T-helper 1 cell treated with Interleukin-12 subunit alpha and Interleukin-12 subunit beta and Interleukin-4 antibody, amounts not matched to agents 30 ng/mL and 1 ng/mL, for 36 hours (primary cell): Measurements from ENCODE around the gene ADAT3. TPM values are rescaled to one million over a fixed set of nuclear protein-coding genes. Genes with fewer than 3 reads are reported as not detected.

Source experiments
- intact Hi-C: fragments of 100-400 bp; cut with micrococcal nuclease; formaldehyde crosslinking; loops from one replicate; pipeline ENCODE4 v1.15.1; 2024
- total RNA-seq: library from RNA; stranded (reverse); gene quantifications from 2 replicates; pipeline ENCODE4 v1.2.3, GENCODE V29; 2022

The ADAT3 gene
- total RNA-seq = 10.5 and 12.2 TPM in 2 replicates

DNA sequence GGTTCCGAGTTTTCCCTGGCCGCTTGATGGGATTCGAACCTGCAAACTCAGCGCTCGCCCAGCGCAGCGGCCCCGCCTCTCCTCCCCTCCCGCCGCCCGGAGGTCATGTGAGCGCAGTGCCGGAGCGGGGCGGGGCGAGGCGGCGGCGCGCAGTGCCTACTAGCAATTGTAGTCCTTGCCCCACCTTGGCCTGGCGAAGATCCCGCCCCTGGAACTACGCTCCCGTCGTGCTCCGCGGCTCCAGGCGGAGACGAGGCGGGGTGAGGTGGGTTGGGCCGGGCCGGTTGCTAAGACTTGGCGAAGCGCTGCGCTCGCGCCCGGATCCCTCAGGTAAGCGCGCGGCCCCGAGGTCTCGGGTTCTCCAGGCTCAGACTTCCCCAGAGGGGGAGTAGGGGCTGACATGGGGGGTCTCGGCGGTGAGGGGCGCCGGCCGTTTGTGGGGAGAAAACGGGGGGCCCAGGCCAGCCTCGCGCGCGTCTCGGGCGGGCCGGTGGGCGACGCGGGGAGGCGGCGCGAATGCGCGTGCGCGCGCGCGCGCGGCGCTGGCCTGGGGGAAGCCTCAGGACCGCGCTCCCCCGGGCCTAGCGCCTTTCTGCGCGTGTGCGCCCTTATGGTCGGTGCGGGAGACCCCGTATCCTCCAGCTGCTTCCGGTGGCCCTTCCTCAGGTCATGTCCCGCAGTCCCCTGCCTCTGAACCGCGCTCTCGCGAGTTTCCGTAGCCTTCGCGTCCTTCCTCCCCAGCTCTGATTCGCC is at the start of gene ADAT3, which contains the start of gene SCAMP4:
TSS of gene ADAT3 (plus strand) at position 290 of the 753 bp plus-strand sequence. CDS start 6,649 bp downstream, outside the sequence.
TSS of gene SCAMP4 (plus strand) at position 290 of the 753 bp plus-strand sequence. CDS start 9,621 bp downstream, outside the sequence.
- intact Hi-C loops = loop anchor here (1.0 kb wide), 8 partner anchors 8 to 300 kb away; partner anchors contain the start of genes ABHD17A, AP3D1 and UQCR11

DNA sequence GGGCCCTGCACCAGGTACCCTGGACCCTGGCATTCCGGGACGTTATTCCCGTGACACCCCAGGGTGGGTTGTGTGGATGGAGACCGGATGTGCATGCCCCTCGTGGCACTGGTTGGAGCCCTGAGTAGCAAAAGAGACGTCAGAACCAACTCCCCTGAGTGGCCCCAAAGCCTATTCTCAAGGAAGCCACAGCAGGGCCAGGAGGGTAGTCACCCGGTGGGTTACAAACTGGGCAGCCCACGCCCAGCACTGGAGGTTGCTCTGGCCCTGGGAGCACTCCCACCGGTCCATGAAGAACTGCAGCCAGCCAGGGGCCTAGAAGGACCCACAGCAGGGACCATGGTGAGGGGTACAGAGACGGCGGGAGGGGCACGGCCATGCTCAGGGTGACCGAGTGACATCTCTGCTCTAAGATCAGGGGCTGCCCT is 49.4 kb upstream of the ADAT3 start:
- intact Hi-C loops = loop anchor here (1.0 to 2.0 kb wide), 8 partner anchors 8 to 1059 kb away; partner anchors contain the start of genes ABHD17A, ADAT3, AP3D1 and ATP8B3

DNA sequence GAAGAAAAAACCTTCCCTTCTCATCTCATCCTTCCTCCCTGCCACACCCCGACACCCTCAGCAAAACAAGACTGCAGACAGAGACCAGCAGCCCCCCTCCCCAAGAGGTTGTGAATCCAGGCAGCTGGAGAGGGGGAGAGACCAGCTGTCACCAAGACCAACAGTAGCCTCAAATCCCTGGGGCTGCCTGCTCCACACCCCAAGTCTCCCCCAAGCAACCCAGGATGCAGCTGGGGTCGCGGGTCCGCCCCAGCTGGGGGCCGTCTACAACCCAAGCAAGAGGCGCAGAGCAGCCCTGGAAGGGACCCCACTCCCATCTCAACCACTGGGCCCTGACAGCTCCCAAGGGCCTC is 48.9 kb upstream of the ADAT3 start:
- intact Hi-C loops = no loop called here

DNA sequence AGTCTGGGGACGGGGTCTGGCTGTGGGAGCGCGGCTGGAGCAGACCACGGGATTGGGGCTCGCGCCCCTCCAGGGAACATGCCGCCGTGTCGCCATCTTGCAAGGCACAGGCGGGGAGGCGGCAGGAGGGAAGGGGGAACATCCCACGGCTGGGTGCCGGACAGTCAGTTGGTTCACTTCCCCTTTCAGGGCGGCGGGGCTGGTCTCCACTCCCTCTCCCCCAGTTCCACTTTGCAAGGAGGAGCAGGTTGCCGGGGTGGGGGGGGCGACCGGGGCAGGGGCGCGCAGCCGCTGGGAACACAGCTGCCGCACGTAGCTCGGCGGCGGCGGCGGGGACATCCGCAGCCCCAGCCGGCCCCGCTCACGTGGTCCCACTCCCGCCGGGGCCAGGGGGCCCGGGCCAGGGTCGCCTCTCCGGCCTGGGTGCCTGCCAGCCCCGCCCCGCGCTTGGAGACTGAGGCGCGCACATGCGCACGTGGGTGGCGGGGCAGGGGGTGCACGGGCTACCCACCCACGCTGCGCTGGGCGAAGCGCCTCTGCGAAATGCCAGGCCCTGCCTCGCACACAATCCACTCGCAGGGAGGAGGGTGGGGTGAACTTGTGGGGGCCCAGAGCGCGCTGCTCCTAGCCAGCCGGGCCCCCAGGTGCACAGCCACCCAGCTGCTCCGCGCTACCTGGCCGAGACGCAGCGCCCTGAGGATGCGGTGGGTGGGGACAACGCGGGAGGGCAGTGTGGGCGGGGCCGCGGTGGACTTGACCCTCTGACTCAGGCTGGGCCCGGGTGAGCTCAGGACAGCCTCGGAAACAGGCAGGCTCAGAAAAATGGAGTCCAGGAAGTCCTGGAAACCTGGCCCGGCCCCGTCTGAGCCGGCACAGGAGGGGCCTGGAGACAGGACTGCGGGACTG is 48.2 kb upstream of the ADAT3 start:
- intact Hi-C loops = no loop called here

DNA sequence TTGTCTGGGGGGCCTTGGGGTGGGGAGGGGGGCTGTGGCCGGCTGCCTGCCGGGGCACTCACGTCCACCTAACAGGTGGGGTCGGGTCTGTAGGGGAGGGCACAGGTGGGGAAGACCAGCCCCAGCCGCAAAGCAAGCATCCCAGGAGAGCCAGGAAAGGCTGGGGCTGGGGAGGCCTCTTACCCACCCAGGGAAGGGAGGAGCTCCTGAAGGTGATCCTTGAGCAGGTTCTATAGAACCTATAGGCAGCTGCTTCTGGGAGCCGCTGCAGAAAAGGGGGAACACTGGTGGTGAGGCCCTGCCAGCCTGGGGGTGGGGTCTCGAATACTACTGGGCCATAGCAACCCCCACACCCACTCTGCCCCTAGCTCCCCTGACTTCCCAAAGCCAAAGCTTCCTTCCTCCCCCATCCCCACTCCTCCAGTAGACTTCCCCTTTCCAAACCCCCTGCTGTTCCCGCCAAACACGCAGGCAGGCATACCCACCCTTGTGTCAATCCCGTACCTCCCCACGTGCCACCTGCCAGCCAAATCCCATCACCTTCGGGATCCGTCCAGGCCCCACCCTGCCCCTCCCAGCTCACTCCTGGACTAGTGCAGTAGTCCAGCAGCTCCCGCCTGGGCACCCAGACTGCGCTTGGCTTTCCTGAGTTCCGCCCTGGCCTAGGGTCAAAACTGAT is 47.4 kb upstream of the ADAT3 start:
- intact Hi-C loops = no loop called here

DNA sequence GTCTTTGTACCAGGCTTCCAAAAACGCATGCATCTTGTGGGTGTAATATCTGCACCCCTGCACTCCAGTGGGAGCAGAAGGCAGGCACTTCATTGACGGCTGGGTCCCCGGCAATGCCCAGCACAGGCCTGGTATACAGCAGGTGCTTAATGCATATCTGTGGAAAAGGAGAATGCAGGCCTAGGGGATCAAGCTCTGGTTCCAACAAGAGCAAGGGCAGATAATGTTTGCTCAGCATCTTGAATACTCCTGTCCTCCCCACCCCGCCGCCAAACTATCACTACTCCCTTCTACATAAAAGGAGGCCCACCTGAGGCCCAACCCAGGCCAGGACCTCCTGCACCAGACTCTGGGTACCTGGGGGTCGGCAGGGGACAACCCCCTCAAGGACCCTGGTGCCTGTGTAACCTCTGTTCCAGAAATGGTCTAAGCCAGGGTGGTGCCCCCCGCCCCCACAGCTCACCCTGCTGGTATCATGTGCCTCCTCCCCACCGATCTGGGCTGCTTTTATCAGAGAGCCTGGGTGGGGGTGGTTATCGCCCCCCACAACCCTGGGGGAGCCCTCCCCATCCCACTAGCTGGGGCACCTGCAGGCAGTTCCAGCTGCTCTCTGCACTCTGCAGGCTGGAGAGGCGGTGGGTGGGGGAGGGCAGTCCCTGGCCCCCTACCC is 46.7 kb upstream of the ADAT3 start:
- intact Hi-C loops = no loop called here

DNA sequence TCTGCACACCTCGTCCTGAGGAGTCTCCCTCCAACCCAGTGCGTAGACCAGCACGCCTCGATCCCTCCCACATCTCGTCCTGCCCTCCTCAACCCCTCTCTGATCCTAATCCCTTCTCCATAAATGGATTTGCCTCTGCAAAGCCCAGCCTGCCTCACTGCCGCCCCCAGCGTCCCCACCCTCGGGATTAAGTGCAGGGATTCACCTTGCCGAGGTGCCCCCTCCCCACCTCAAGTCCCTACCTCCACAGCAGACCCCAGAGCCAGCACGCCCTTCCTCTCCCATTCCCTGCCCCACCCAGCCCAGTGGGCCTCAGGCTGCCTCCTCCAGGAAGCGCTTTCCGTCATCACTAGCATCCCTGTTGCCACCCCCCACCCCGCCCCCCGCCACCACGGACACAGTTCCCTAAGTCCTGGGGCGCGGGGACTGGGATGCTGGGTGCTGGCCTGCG is 45.8 kb upstream of the ADAT3 start:
- intact Hi-C loops = no loop called here

DNA sequence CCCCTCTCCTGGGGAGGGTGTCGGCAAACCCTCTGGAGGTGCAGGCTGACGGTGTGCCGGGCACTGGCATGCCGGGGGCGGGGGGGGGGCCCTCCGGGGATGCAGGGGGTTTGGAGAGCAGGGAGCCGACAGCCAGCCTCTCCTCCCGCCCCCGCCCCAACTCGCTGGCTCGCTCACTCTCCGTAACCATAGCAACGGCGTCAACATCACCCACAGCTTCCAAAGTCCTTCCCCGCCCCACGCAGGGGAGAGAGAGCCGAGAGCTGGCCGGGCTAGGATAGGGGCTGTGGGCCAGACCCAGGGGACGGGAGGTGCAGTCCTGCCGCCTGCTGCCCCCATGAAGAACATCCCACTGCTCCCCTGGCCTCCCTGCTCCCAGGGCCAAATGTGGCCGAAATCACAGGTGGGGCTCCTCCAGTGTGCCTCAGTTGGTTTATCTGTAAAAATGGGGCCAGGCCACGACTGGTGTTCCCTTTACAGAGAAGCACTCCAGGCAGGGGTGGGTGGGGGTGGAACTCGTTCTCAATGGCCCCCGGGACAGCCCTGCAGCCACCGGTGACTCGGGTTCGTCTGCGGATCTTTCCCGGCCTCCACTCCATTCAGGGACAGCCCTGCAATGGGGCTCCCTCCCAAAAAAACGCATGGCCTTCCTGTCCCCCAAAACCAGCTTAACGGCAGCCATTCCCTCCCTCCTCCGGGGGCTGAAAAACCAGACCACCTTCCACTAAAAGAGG is 45.0 kb upstream of the ADAT3 start:
- intact Hi-C loops = loop anchor here (5.0 kb wide), 2 partner anchors 222 to 1712 kb away; partner anchors contain the start of gene HMG20B

DNA sequence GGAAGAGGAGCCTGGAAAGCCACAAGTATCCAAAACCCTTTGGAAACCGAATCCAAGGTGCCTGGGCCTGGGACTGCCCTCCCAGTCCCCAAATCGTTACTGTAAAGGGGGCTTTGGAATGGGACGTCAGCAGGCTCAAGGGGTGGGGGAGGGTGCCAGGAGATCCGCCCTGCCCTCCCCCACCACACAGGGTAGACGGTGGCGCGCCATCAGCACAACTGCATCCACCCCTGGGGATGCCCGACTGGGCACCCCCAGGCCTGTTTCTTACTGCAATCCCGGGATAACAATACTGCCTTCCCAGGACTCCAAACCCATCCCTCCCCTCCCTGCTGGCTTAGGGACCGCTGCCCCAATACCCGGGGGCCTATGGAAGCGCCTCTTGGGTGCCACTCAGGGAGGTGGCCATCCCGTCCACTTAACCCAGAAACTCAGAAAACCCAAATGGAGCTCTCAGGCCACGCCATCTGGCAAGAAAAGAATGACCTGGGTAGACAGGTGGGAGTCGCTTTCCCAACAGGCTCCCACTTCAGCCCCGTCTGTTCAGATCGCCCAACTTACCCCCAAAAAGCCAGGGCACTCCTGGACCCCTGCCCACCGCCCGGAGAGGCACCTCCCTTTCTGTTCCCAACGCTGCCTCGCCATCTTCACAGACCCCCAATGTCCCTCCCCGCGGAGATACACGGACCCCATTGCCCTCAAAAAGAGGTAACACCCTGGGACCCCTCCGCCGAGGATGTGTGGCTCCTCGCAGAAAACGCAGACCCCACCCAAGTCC is 44.2 kb upstream of the ADAT3 start:
- intact Hi-C loops = loop anchor here (5.0 kb wide), 2 partner anchors 221 to 1711 kb away; partner anchors contain the start of gene HMG20B

DNA sequence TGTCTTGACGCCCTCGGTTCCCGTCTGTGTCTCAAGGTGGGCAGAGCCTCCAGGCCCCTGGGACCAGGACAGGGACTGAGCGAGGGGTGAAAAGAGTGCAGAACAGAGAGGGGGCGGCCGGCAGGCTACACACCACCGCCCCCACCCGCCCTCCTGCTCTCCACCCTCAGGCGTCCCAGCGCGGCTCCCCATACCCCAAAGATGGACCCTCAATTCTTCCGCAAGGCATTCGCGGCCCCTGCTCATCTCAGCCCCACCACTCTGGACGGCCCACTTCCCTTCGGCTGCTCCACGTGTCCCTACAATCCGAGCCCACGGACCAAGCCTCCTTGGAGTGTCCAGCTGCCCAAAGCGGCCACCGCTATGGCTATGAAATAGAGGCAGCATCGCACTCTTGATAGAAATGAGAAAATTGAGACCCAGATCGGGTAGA is 43.6 kb upstream of the ADAT3 start:
- intact Hi-C loops = loop anchor here (2.0 to 5.0 kb wide), 3 partner anchors 221 to 1711 kb away; partner anchors contain the start of genes HMG20B, PCSK4 and REEP6

DNA sequence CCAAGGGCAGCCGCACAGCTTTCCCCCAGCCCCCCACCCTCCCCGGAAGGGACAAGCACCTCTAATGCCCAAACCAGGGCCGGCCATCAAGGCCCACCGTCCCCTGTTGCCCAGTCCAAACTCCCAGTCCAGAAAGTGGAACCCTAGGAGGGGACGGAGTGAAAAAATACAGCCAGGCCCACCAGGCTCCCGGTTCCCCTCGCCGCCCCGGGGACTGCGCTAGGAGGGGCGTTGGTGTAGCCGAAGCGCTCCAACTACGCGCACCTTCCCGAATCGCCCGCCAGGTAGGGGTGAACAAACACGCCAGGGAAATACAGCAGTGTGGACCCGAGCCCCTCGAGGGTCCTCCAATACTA is 43.2 kb upstream of the ADAT3 start:
- intact Hi-C loops = loop anchor here (2.0 to 5.0 kb wide), 3 partner anchors 220 to 1710 kb away; partner anchors contain the start of genes HMG20B, PCSK4 and REEP6

DNA sequence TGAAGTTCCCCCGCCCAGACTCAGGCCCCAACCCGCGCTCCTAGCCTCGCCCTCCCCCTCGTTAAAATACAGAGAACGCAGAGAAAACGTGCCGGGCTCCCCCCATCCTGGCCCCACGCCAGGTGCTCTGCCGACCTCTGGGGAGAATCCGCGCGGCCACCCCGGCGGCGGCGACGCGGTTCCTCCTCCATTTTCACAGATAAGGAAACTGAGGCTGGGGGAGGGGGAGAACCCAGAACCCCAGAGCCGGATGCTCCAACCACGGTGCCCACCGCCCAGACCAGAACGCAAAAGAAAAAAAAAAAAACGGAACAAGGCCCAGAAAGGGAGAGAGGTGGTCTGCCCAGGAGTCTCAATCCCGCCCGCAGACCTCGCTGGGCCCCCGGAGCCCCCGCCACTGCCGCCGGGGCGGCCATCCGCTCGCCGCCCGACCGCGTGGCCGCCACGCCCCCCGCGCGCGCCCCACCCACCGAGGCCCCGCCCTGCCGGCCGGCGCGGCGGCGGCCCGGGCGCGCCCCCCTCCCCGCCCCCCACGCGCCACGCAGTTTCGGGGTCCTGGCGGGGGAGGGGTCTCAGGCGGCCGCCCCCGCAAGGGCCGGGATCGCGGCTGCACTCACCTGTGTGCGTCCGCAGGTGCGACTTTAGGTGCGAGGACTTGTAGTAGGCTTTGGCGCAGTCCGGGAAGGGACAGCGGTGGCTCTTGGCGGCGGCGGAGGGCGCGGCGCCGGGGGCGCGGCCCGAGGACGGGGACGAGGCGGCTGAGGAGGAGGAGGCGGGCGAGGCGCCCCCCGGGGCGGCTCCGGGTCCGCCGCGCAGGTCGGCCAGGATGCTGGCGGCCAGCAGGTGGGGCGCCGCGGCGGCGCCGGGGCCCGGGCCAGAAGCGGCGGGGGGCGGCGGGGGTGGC is 42.5 kb upstream of the ADAT3 start:
- intact Hi-C loops = loop anchor here (2.0 to 5.0 kb wide), 3 partner anchors 220 to 1710 kb away; partner anchors contain the start of genes HMG20B, PCSK4 and REEP6

DNA sequence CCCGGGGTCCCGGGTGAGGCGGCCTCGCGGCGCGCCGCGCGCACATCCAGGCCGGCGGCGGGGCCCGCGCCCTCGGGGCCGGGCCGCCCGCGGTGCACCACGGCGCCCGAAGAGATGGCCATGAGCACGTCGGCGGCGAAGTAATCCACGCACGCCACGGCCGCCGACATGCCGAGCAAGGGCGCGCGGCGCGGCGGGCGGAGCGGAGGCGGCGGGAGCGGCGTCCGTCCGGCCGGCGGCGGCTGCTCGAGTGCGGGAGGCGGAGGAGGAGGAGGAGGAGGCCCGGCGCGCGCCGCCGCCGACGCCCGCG is 41.9 kb upstream of the ADAT3 start, which contains the start of gene KLF16:
TSS of gene KLF16 (minus strand) at position 252 of the 310 bp plus-strand sequence. CDS start at position 170, 82 bp downstream.
- intact Hi-C loops = loop anchor here (2.0 to 5.0 kb wide), 3 partner anchors 219 to 1709 kb away; partner anchors contain the start of genes HMG20B, PCSK4 and REEP6

DNA sequence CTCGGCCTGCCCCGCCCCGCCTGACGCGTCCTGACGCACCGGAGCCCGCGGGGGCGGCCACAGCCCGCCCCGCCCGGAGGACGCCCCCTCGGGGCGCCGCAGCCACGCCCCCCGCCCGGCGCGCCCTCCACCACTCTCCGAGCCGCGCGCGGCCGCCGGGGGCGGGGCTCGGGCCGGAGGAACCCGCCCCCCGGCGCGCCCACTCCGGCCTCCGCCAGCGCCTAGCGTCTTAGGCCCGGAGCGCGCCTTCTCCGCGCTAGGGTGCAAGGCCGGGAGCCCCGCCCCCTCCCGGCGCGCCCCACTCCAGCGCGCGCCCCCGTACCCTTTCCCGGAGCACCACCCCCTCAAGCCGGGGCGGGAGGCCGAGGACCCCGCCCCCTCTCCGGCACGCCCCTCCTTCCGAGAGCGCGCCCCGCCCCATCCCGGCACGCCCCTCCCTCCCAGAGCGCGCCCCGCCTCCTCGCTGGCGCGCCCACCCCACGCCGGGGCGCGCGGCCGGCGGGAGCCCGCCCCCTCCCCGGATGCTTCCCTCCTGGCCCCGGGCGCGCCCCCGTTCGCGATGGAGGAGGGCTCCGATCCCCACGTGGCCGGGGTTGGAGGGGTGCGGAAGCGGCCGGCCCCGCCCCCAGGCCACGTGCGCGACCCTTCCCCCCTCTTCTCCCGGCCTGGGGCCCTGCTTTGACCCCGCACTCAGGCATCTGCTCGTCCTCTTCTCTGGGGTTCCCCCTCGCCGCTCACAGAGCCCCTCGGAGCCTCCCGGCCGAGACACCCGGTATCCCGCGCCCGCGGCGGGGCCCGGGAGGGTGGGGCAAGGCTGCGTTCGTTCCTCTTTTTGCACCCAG is 41.3 kb upstream of the ADAT3 start:
- intact Hi-C loops = loop anchor here (1.0 to 5.0 kb wide), 9 partner anchors 9 to 1708 kb away; partner anchors contain the start of genes ABHD17A, ADAT3, ATP8B3 and HMG20B

DNA sequence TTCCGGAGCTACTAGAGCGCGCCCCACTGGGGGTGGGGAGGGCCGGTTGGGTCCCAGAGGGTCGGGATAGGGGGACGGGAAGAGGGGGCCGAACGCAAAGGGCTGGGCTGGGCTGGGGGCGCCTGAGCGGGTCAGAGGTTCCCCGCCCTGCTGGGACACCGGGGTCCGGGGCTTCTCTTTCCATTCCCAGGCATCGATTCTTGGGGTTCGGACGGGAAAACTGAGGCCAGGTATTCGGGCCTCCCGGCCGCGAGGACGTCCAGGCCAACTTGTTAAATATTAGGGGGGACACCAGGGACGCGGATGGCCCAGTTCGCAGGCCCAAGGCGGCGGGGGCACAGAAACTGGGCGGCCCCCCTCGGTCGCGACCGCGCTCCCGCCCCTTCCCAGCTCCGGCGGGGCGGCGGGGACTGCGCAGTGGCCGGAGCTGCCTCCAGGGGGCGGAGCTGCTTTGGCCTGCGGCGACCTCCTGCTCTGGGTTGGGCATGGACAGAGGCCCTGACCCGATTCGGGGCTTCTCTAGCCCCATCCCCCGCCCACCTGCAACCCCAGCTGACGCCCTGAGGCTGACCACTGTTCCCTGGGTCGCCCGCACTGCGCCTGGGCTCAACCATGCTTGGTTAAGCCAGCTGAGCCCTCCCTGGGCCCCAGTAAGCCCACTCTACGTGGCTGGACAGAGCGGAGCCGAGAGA is 40.6 kb upstream of the ADAT3 start:
- intact Hi-C loops = loop anchor here (1.0 to 5.0 kb wide), 8 partner anchors 9 to 1708 kb away; partner anchors contain the start of genes ABHD17A, ADAT3, ATP8B3 and HMG20B
